HepG2 (cell line): ENCODE measurements around the gene UCKL1.

Experiments used
- KLF9 ChIP-seq: IDR thresholded peaks from 2 replicates; pipeline ENCODE4 v1.6.1; 2016; ENCODE audit warnings: low read depth
- NFE2L2 ChIP-seq: fragments of 150-350 bp; IDR thresholded peaks from 2 replicates; pipeline ENCODE4 v1.6.1; 2014; ENCODE audit warnings: low read length
- POLR2AphosphoS5 ChIP-seq: IDR thresholded peaks from 2 replicates; pipeline ENCODE4 v1.6.1; 2012; ENCODE audit warnings: low read depth, low read length
- SP2 ChIP-seq: sonication (generic); formaldehyde crosslinking; IDR thresholded peaks from 2 replicates; pipeline ENCODE4 v1.5.1; 2020; ENCODE audit warnings: mild to moderate bottlenecking, missing genetic modification reagents
- TBL1XR1 ChIP-seq: fragments of 150-350 bp; IDR thresholded peaks from 2 replicates; pipeline ENCODE4 v1.6.1; 2014; ENCODE audit warnings: borderline replicate concordance, low read length; ENCODE audit not compliant: partially characterized antibody
- THAP11 ChIP-seq: IDR thresholded peaks from 2 replicates; pipeline ENCODE4 v1.6.1; 2016; ENCODE audit warnings: missing biosample characterization, missing genetic modification reagents
- ZBTB1 ChIP-seq: sonication (generic); formaldehyde crosslinking; IDR thresholded peaks from 2 replicates; pipeline ENCODE4 v1.4.0; 2020; ENCODE audit warnings: missing genetic modification reagents, borderline replicate concordance
- ZFP1 ChIP-seq: IDR thresholded peaks from 2 replicates; pipeline ENCODE4 v1.6.1; 2016
- TF ChIP-seq, protein P1 (sequence below): IDR thresholded peaks from 2 replicates; pipeline ENCODE4 v1.6.1; 2018; ENCODE audit warnings: missing genetic modification reagents
- TF ChIP-seq, protein P2 (sequence below): sonication (generic); formaldehyde crosslinking; IDR thresholded peaks from 2 replicates; pipeline ENCODE4 v1.5.1; 2020; ENCODE audit warnings: missing genetic modification reagents, mild to moderate bottlenecking, borderline replicate concordance
- TF ChIP-seq, protein P3 (sequence below): sonication (generic); formaldehyde crosslinking; IDR thresholded peaks from 2 replicates; pipeline ENCODE4 v1.9.0; 2021; ENCODE audit warnings: missing genetic modification reagents, borderline replicate concordance

DNA sequence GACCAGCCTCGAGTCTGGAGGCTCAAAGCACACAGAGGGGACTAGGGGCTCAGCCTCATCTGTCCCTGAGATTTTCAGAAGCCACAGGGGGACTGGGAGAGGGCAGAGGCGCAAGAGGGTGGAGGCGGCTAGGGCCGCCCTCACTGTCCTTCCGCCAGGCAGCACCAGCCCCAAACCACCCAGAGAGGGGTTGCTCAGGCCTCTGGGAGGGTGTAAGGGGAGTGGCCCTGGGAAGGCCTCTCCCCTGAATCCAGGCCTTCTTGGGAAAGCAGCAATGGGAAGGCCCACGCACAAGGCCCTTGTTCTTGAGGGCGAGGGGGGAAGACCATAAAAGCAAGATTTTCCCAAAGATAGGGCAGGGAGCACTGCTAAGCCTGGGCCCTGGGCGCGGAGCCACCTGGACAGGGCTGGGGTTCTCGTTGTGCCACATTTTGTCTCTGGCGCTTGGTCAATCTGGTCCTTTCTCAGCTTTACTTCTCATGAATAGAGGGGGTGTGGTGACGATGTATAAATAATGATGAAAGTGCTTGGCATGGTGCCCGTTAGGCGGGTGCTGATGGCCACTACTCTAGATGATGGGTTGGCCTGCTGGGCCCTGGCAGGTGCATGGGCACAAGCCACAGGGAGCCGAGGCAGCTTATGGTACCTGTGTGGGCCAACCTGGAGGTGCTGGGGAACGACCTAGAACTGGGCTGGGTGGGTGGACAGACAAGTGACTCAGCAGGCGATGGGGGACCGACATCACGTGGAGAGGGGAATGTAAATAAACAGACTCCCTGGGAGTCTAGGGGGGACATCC, 18.4 kb upstream of the UCKL1 start:
- TF ChIP-seq THAP11 (no peak), ZFP1 (CRISPR knock-in tag) (no peak), SP2 (CRISPR knock-in tag) (no peak), POLR2AphosphoS5 (no peak), KLF9 (CRISPR knock-in tag) (no peak), TBL1XR1 (no peak), NFE2L2 (no peak), ZBTB1 (no peak)
- TF ChIP-seq, protein P1, sequence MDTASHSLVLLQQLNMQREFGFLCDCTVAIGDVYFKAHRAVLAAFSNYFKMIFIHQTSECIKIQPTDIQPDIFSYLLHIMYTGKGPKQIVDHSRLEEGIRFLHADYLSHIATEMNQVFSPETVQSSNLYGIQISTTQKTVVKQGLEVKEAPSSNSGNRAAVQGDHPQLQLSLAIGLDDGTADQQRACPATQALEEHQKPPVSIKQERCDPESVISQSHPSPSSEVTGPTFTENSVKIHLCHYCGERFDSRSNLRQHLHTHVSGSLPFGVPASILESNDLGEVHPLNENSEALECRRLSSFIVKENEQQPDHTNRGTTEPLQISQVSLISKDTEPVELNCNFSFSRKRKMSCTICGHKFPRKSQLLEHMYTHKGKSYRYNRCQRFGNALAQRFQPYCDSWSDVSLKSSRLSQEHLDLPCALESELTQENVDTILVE (CRISPR knock-in tag): no peak
- TF ChIP-seq, protein P2, sequence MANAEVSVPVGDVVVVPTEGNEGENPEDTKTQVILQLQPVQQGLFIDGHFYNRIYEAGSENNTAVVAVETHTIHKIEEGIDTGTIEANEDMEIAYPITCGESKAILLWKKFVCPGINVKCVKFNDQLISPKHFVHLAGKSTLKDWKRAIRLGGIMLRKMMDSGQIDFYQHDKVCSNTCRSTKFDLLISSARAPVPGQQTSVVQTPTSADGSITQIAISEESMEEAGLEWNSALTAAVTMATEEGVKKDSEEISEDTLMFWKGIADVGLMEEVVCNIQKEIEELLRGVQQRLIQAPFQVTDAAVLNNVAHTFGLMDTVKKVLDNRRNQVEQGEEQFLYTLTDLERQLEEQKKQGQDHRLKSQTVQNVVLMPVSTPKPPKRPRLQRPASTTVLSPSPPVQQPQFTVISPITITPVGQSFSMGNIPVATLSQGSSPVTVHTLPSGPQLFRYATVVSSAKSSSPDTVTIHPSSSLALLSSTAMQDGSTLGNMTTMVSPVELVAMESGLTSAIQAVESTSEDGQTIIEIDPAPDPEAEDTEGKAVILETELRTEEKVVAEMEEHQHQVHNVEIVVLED (CRISPR knock-in tag): no peak
- TF ChIP-seq, protein P3, sequence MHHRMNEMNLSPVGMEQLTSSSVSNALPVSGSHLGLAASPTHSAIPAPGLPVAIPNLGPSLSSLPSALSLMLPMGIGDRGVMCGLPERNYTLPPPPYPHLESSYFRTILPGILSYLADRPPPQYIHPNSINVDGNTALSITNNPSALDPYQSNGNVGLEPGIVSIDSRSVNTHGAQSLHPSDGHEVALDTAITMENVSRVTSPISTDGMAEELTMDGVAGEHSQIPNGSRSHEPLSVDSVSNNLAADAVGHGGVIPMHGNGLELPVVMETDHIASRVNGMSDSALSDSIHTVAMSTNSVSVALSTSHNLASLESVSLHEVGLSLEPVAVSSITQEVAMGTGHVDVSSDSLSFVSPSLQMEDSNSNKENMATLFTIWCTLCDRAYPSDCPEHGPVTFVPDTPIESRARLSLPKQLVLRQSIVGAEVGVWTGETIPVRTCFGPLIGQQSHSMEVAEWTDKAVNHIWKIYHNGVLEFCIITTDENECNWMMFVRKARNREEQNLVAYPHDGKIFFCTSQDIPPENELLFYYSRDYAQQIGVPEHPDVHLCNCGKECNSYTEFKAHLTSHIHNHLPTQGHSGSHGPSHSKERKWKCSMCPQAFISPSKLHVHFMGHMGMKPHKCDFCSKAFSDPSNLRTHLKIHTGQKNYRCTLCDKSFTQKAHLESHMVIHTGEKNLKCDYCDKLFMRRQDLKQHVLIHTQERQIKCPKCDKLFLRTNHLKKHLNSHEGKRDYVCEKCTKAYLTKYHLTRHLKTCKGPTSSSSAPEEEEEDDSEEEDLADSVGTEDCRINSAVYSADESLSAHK (CRISPR knock-in tag): no peak
